ENCODE measurements around the gene CCDC34.

Gene CCDC34

GRCh38 chr11:27362749-27363575 lies at the start of gene CCDC34:
Gene CCDC34 (minus strand): TSS chr11:27363215. CDS start chr11:27363194, 21 bp downstream.
- DNase-seq (ENCODE audit: low read depth) = peak; percentile 85

- DNase-seq (ENCODE audit: low read depth) = no peak
These were observed 49.2 kb upstream of the CCDC34 start for GRCh38 chr11:27412192-27412691.

- DNase-seq (ENCODE audit: low read depth) = no peak
These were observed 48.3 kb upstream of the CCDC34 start for GRCh38 chr11:27411328-27411727.

GRCh38 chr11:27410272-27410671 lies 47.3 kb upstream of the CCDC34 start:
- no peak for DNase-seq (ENCODE audit: low read depth)

GRCh38 chr11:27409742-27410141 lies 46.7 kb upstream of the CCDC34 start:
- DNase-seq (ENCODE audit: low read depth) = no peak

- no peak for DNase-seq (ENCODE audit: low read depth)
These were observed 46.0 kb upstream of the CCDC34 start for GRCh38 chr11:27409049-27409448.

- no peak for DNase-seq (ENCODE audit: low read depth)
These were observed 45.3 kb upstream of the CCDC34 start for GRCh38 chr11:27408246-27408800.

GRCh38 chr11:27406498-27407354 lies 43.7 kb upstream of the CCDC34 start:
- DNase-seq (ENCODE audit: low read depth) = no peak

- no peak for DNase-seq (ENCODE audit: low read depth)
These were observed 42.1 kb upstream of the CCDC34 start for GRCh38 chr11:27405134-27405533.

GRCh38 chr11:27404427-27404826 lies 41.4 kb upstream of the CCDC34 start:
- no peak for DNase-seq (ENCODE audit: low read depth)

GRCh38 chr11:27403195-27403594 lies 40.2 kb upstream of the CCDC34 start:
- no peak for DNase-seq (ENCODE audit: low read depth)

GRCh38 chr11:27402450-27402849 lies 39.4 kb upstream of the CCDC34 start:
- DNase-seq (ENCODE audit: low read depth) = no peak

GRCh38 chr11:27401833-27402316 lies 38.9 kb upstream of the CCDC34 start:
- no peak for DNase-seq (ENCODE audit: low read depth)

- DNase-seq (ENCODE audit: low read depth) = no peak
These were observed 38.3 kb upstream of the CCDC34 start for GRCh38 chr11:27401280-27401832.

GRCh38 chr11:27398400-27398770 lies 35.4 kb upstream of the CCDC34 start:
- DNase-seq (ENCODE audit: low read depth) = no peak

- DNase-seq (ENCODE audit: low read depth) = no peak
These were observed 34.8 kb upstream of the CCDC34 start for GRCh38 chr11:27397624-27398399.

GRCh38 chr11:27396259-27396839 lies 33.3 kb upstream of the CCDC34 start:
- no peak for DNase-seq (ENCODE audit: low read depth)

GRCh38 chr11:27395556-27396258 lies 32.7 kb upstream of the CCDC34 start:
- no peak for DNase-seq (ENCODE audit: low read depth)

- DNase-seq (ENCODE audit: low read depth) = no peak
These were observed 31.8 kb upstream of the CCDC34 start for GRCh38 chr11:27394781-27395228.
